Fibroblast of upper back skin (primary cell): Measurements from ENCODE around the gene OPN4.

Experiments used
- DNase-seq: peaks from one replicate; pipeline ENCODE4 v3.0.0-alpha.2; 2013

Gene OPN4

DNA sequence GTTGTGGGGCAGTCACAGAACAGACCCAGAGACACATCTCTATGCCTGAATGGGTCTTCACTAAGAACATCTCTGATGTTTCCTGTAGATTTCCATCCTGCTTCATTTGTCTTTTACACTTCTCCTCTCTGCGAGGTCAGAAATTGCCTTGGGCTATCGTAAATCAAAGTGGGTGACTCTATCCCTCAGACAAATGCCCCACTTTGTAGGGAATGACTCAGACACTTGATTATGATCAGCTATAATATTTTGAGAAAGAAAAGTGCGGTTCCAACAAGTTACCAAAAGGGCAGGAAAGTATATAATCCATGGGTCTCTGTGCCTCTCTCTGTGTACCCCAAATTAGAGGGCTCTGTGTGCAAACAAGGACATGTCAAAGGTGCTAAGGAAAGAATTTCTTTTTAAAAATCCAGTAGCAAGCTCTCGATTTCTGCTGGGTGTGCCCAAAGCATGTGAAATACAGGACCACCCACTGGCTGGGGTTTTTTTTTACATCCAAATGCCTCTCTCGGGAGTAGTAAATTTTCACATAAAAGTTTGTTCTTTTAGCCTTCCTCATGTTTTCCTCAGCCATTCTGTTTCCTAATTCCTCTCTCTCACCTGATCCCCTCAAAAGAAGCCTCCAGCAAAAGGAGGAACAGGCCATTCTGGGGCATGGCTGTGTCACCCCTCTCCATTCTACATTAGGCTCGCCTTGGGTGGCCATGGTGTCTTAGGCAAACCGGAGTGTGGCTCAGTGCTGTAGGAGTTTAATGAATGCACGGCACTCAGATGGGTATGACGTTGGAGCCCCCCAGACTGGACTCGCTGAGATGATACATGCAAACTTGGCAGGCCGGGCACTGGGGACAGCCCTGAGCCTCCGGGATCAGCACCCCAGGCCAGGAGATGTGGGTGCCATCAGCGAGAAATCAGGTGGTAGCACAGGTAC is 6.3 kb upstream of the OPN4 start:
- DNase-seq = peak; percentile 47

DNA sequence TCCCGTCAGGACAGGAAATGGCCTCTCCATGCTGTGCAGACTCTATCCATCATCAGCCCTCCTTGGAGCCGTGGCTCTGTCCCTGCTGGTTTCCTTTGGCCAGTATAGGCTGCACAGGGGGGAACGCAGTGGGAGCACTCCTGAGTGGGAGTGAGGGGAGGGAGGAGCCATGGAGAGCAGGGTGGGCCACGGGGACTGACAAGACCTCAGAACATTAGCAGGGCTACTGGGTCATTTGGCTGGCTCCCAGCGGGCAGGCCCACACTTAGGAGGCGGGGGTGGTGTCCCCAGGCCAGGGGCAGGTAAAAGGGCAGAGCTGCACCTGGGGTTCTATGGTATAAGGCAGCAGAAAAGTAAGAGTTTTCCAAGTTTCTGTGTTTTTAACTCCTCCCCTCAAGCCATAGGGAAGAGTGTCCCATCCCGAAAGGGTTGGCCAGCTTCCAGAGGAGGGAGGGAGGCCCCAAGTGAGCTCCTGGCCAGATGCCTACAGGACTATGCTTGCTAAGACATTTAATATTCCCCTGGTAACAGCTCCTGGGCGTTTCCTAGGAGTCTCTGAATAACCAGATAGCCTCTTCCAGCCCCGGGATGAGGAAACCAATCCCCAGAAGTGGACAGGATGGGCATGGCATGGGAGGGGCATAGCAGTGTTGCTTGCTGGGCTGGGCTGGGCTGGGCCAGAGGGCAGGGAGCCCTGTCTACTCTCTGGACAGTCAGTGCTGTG is 5.5 kb upstream of the OPN4 start:
- peak; percentile 76 for DNase-seq

DNA sequence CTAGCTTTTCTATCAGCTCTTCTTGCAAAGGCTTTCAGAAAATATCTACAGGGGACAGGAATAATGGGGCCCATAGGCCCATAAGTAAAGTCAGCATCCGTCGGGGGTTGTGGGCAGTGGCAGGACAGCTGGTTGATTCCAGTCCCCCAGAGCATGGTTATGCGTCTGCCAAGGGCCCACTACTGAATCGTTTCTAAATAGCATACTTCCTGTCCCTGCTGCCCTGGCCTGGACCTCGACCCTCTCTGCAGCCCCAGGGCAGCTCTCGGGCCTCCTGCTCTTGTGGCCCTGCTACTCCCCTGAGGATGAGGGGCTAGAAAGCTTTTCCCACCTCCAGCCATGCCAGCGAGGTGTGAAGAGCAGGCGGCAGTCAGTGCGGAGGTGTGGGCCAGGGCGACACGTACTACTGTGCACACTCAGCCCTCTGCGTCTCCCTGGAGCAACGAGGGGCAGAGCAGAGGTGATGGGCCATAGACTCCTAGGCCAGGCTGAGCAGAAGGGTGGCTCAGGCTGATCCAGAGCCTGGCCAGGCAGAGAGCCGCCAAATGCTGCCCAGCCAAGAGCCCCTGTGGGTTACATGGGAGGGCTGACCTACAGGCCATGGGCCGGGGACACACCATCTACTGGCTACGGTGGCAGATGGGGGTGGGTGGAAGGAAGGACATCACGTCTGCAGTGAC is 4.7 kb upstream of the OPN4 start:
- no peak for DNase-seq

DNA sequence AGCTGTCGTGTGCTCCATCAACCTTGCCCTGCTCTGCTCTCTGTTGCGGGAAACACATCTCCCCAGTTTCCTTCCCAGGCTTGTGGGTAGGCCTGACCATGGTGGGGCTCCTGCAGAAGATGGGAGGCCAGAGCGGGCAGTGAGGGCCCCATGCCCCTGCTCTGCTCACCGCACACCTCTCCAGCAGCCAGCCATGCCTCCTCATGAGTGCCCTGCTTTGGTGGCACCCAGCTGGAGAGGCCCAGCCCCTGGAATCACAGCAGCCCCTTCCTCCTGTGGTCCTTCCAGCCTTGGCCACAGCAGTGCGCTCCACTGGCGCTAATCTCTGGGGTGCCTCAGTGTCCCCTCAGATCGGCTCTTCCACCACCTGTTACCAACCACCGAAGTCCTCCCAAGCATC is 4.2 kb upstream of the OPN4 start:
- DNase-seq = no peak

DNA sequence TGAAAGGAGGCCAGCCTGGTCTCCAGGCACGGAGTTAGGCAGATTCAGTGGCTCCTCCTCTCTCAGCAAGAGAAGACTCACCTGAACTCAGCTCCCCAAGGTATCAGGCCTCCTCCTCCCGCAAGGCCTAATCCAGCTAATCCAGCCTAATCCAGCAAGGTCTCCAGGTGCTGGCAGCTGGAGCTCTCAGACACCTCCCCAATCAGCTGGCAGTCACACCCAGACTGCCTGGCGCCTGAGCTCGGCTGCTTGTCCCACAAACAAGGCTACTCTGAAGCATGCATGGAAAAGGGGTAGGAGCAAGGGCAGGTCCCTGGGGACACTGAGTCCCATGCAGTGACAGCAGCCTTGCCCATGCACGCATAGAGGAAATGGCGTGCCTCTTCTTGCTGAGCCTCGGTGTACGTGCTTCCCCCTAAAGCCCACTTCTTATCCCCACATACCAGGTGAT is 3.3 kb upstream of the OPN4 start:
- no peak for DNase-seq

DNA sequence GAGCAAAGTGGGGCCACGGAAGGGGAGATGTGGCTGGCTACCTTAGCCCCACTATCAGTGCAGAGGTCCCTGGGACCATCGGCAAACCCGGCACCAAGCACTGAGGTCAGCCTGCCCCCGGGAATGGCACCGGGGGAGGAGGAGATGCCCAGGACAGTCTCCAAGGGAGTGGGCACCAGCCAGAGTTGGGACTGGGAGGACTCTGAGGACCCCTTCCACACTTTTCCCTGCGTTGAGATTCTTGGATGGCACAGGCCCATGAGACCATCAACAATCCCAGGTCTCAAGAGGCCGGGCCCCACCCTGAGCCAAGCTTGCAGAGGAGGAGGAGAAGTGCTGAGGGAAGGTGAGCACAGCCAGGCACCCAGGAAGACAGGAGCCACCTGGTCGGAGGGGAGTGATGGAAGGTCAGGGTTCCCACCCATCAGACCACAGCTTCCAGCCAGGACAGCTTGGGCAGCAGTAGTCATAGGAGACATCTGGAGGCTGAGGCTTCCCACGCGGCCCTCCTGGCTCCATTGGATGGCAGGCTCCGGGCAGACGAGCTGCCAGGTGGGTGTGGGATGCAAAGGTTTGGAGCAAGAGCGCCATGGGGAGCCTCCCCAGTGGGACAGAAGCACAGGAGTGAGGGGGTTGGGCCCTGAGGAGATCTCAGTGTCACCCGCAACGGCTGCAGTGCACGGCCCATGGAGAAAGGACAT is 2.6 kb upstream of the OPN4 start:
- no peak for DNase-seq

DNA sequence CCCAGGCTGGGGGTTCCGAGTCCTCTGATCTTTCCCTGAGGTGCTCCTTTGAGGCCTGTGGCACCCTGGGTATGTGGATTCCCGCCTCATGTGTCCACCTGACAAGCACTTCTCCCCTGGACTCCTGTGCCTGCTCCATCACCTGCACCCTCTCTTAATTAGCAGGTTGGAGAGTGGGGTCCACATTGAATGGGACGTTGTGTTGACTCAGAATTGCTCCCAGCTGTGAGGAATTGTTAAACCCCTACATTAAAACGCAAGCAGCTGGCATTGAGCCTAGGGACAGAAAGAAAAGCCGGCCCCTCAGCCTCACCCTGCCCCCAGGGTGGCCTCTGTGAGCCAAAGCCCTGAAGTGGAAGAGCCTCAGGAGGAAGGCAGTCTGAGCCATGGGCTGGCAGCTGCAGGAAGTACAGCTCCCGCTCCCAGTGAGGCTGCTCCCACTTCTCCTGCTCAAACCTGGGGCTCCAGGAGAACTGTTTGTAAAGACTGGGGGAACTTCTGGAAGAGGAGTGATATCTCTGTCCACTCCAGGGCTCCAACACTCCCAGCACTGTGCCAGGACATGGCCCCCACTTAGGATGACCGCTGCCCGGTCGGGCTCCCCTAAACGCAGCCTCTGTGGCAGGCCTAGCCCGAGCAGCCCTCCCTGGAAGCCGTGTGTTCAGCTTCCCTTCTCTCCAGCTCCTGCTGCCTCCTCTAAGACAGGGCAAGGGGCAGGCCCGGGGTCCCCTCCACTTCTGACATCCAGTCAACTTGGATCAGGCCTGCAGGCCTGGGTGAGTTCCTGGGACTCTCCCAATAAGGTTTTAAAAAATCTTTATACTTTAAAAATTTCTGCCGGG is 1.8 kb upstream of the OPN4 start:
- DNase-seq = peak; percentile 46

DNA sequence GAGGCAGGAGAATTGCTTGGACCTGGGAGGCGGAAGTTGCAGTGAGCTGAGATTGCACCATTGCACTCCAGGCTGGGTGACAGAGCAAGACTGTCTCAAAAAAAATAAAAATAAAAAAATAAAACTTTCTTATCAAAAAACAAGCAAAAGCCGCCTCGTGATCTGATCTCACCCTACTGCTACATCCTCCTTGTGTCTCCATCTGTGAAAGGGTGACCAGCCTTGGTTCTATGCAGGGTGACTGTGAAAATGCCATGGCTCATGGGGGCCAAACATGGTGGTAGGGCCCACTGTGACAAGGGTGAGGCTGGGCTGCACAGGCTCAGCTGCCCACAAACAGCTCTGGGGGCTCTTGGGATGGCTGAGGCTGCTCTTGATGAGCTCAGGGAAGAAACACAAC is 968 bp upstream of the OPN4 start:
- DNase-seq = no peak

DNA sequence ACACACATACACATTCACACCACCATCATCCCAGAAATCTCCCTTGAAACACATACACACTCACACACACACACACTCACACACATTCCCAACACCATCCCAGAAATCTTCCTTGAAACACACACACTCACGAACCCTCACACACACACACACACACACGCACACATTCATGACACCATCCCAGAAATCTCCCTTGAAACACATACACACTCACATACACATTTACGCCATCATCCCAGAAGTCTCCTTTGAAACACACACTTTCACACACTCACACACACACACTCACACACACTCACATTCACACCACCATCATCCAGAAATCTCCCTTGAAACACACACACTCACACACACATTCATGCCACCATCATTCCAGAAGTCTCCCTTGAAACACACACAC is 360 bp upstream of the OPN4 start:
- no peak for DNase-seq

DNA sequence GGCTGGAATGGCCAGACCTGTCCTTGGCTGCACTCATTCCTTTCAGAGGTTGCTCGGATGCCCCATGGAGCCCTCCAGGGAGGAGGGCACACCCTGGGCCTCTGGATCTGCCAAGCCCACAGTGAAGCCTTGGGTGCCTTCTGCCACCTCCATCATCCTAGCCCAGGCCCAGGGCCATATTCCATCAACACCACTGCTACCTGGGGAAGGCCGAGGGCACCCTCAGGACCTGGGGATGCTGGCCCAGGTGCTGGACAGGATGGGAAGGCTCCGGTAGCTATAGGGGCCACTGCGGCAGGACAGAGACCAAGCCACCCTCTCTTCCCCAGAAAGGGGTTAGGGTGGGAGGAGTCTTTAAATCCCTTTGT is 810 bp downstream of the OPN4 start:
- no peak for DNase-seq

DNA sequence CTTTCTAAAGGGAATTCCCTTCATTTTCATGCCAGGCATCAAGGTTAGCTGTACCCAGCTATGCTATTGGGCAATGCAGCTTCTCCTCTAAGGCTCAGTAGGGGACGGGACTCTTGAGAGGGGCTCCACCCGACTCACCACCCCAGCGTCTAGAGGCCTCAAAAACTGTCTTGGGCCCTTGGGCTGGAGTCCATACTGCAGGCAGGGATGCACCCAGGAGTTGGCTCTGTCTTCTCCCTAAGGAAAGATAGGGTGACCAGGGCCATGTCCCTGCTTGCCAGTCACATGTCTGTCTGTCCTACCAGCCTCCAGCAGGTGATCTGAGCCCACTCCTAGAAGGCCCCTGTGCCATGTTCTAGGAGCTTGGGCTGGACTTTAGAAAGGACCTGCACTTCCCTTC is 1.2 kb downstream of the OPN4 start:
- no peak for DNase-seq

DNA sequence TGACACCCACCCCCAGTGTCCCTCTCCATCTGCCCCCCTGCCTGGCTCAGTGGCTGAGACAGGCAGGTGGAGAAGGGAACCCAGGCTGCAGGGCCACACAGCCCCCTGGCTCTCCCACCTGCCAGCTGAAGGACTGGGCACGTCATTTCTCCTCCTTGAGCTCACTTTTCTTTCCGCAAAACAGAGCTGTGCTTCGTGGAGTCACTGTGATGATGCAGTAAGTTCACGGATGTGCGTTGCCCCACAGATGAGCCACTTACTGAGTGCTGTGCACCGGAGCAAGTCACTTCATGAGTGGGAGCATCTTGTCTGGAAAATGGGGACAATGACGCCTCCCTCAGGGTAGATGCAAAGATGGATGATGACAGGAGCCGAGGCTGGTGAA is 2.7 kb downstream of the OPN4 start:
- DNase-seq = no peak

DNA sequence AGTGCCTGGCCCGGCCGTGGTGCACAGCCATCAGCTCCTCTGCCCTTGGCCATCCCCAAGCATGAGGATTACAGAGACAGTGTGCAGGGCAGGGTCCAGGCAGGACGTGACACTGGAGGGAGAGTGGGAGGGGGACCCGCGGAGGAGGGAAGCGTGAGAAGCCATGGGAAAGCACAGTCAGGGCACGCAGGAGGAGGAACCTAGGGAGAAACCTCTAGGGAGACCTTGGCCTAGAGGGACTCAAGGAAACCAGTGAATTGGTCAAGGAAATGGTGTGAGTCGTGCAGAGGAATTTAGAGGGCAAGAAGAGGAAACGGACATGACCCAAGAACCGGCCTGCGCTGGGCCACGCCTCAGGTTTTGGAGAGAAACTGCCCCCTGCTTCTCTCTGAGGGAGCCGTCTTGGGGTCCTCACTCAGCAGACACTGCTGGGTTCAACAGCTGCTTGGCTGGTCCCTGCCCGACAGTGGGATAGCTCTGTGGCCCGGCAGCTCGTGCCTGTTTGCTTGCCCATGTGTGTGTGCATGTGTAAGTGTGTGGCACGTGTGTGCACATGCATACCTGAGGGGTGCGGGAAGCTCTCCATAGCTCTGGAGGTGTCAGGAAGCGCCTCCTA is 3.2 kb downstream of the OPN4 start:
- no peak for DNase-seq

DNA sequence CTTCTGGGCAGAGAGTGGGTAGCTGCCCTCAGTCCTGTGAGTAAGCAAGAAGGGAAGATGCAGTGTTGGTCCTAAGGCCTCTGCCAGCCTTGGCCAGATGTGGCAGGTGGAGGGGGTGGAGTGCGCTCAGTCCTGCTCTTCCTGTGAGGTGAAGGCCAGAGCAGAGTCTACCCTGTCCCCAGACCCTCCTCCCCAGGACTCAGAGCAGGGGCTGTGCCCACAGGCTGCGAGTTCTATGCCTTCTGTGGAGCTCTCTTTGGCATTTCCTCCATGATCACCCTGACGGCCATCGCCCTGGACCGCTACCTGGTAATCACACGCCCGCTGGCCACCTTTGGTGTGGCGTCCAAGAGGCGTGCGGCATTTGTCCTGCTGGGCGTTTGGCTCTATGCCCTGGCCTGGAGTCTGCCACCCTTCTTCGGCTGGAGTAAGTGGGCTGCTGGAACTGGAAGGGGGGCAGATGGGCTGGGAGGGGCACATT is 4.0 kb downstream of the OPN4 start:
- no peak for DNase-seq

DNA sequence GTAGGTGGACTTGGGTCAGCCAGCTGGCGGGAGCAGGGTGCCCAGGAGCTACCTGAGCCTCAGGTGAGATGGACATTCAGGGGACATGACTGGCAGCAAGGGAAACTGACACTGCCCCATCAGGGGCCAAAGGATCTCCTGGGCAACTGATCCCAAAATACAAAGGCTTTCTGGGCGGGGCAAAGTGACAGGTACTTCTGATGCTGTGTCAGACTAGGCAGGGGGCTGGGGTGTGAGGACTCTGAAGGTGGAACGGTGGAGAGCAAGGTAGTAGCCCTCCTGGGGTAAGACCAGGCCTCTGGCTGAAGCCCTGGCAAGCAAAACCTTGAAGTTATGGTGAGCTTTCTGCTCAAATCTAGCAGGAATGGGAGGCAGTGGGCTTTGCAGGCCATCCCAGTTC is 4.4 kb downstream of the OPN4 start:
- no peak for DNase-seq

DNA sequence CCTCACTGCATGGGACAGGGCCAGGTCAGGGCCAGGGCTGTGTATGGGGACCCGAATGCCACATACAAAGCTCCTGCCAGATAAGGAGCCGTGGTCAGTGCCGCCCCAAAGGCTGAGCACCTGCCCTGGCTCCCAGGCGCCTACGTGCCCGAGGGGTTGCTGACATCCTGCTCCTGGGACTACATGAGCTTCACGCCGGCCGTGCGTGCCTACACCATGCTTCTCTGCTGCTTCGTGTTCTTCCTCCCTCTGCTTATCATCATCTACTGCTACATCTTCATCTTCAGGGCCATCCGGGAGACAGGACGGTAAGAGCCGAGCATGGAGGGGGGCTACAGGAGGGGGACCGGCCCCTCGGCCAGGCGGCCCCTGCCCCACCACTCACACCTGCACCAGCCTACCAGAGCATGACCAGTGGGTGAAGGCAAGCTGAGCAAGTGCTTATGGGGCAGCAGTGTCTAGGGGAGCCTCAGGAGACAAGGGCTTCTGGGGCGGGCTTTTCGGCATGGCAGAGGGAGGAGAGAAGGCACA is 4.9 kb downstream of the OPN4 start:
- no peak for DNase-seq

DNA sequence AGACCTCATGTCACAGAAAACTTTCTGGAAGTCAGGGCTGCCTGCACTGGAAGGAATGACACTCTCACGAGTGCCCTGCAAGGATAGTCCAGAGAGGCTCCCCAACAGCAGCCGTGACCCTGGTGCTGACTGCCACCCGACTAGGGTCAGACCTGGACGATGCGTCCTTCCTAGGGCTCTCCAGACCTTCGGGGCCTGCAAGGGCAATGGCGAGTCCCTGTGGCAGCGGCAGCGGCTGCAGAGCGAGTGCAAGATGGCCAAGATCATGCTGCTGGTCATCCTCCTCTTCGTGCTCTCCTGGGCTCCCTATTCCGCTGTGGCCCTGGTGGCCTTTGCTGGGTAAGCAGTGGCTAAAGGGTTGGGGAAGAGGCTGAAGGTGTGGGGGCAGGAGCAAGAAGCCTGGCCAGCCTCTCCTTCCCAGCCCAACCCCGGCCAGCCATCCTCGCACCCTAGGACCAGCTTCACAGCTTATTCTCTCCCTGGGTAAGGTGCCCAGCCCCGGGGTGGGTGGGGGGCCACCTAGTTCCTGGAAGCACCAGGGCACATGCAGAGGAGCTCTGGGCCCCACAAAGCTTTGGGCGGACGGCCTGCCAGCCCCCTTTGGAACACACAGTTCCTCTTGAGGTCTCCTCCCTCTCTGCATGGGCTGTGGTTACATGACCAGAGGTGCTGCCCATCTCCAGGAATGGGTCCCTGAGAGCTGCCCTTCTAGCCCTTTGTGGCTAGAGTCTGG is 5.5 kb downstream of the OPN4 start:
- DNase-seq = no peak

DNA sequence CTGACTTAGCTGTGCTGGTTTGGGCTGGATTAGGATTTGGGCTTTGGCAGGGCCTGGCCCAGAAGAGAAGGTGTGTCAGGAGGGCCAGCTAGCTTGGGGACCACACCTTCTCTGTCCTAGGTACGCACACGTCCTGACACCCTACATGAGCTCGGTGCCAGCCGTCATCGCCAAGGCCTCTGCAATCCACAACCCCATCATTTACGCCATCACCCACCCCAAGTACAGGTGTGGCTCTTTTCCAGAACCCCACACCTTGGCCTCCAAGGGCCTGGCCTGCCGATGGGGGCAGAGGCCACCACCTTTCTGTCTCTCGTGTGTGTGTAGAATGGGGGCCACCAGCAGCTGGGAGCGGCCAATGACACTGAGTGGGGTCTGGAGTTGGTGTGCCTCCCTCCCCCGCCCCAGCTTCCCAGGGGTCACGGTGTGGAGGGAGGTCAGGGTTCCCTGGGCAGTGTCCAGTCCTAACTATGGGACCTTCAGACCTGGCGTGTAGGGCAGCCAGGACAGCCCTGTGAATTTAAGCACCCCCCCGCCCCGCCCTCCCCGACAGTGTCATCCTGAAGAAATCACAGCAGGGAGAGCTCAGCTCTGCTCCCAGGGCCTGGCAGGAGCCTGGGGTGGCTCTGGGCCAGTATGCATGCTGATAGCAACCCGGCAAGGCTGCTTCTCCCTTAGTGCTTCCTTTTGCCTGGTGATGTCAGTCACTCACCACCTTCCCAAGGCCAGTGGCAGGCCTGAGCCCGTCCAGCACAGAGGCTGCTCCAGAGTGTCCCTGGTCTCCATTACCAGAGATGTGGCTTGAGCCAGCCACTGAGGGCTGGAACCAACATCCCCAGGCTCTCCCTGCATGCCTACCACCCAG is 7.0 kb downstream of the OPN4 start:
- no peak for DNase-seq
